HepG2 (cell line): Measurements from ENCODE around the gene NUP214. TPM values are rescaled to one million over a fixed set of nuclear protein-coding genes. Genes with fewer than 3 reads are reported as not detected.

ENCODE experiments used
- ATAC-seq: fragments of 200-7000 bp; cut with Tn5 transposase; 3 replicates; pipeline ENCODE4 v1.9.1; 2020; ENCODE audit warnings: mild to moderate bottlenecking, moderate library complexity
- BruUV-seq: library from RNA; stranded (reverse); fragments of 400-500 nt; replicated peaks from 2 replicates; lab custom pipeline; 2021; lab: Mats Ljungman, UMichigan
- CTCF ChIA-PET: fragments of 300-600 bp; formaldehyde crosslinking; extraction: SDS; loops from one replicate; lab custom pipeline; 2021; ENCODE audit warnings: low total read pairs, inconsistent platforms, low intra/inter-chr PET ratio; lab: Yijun Ruan, JAX
- POLR2A ChIA-PET: fragments of 350-600 bp; sonication (Branson Sonifier 250); formaldehyde crosslinking; loops from one replicate; lab custom pipeline; 2020; ENCODE audit warnings: antibody characterized with exemption, inconsistent platforms; lab: Yijun Ruan, JAX
- DNase-seq: peaks from one replicate; pipeline ENCODE4 v3.0.0-alpha.2; 2015; ENCODE audit warnings: low spot score
- FAIRE-seq: peaks from 3 replicates; lab custom pipeline; 2011; peaks lifted over from hg19 to GRCh38; lab: Jason Lieb, UNC
- H2AFZ ChIP-seq: one replicate; pipeline ENCODE4 v1.6.1; 2011; ENCODE audit warnings: low read length, inconsistent platforms
- H3K27ac ChIP-seq: fragments of 300-600 bp; 3 replicates; pipeline ENCODE4 v1.8.0; 2011; ENCODE audit warnings: mixed run types, mild to moderate bottlenecking, mixed read lengths, low read length, inconsistent platforms; ENCODE audit not compliant: insufficient read depth; ENCODE audit errors: extremely low read length
- H3K27me3 ChIP-seq, 2 experiments: fragments of 200-600 bp in 1 of 2; 2 replicates in 1 of 2; 3 replicates in 1 of 2; pipeline versions ENCODE4 v1.6.0 to v1.8.0; 2011; ENCODE audit warnings: low read length in 2 of 2, mild to moderate bottlenecking in 2 of 2, moderate library complexity in 2 of 2, inconsistent platforms in 1 of 2; ENCODE audit not compliant: insufficient read depth in 2 of 2, control insufficient read depth in 1 of 2
- H3K36me3 ChIP-seq, 2 experiments: fragments of 200-600 bp in 1 of 2; replicated peaks in 1 of 2; 2 replicates in 1 of 2; 3 replicates in 1 of 2; pipeline versions ENCODE4 v1.5.1 to v1.8.0; 2011; ENCODE audit warnings: low read length in 2 of 2, inconsistent platforms in 1 of 2; ENCODE audit not compliant: insufficient read depth in 2 of 2, control insufficient read depth in 1 of 2
- H3K4me1 ChIP-seq: 2 replicates; pipeline ENCODE4 v1.5.1; 2012; ENCODE audit warnings: low read length, inconsistent platforms; ENCODE audit not compliant: insufficient read depth
- H3K4me2 ChIP-seq: 2 replicates; pipeline ENCODE4 v1.6.0; 2011; ENCODE audit warnings: low read depth, low read length, inconsistent platforms
- H3K4me3 ChIP-seq, 3 experiments: fragments of 200-600 bp in 1 of 3; sonication (generic), shearing (Covaris generic) in 1 of 3; replicated peaks in 1 of 3; 2 replicates each; pipeline ENCODE4 v1.5.1; 2011 to 2016; ENCODE audit warnings: low read length in 3 of 3, inconsistent platforms in 2 of 3, low read depth in 2 of 3, mild to moderate bottlenecking in 2 of 3, control low read depth in 1 of 3, mixed read lengths in 1 of 3; ENCODE audit not compliant: insufficient read depth in 1 of 3
- H3K79me2 ChIP-seq: one replicate; pipeline ENCODE4 v1.6.1; 2011; ENCODE audit warnings: low read length, inconsistent platforms; ENCODE audit not compliant: insufficient read depth
- H3K9ac ChIP-seq: 2 replicates; pipeline ENCODE4 v1.6.0; 2011; ENCODE audit warnings: mild to moderate bottlenecking, low read depth, low read length, inconsistent platforms; ENCODE audit not compliant: insufficient read depth
- H3K9me3 ChIP-seq: 2 replicates; pipeline ENCODE4 v1.5.1; 2012; ENCODE audit warnings: mild to moderate bottlenecking, low read length
- H4K20me1 ChIP-seq: 2 replicates; pipeline ENCODE4 v1.6.0; 2011; ENCODE audit warnings: inconsistent platforms, mild to moderate bottlenecking, low read length, moderate library complexity; ENCODE audit not compliant: insufficient read depth
- FOXM1 ChIP-seq: sonication (generic); formaldehyde crosslinking; IDR thresholded peaks from 2 replicates; pipeline ENCODE4 v1.5.0; 2020; ENCODE audit warnings: missing genetic modification reagents
- GABPB1 ChIP-seq: IDR thresholded peaks from 2 replicates; pipeline ENCODE4 v1.6.1; 2016; ENCODE audit warnings: mild to moderate bottlenecking, missing genetic modification reagents, moderate library complexity, missing compliant biosample characterization
- MAFK ChIP-seq, 2 experiments: IDR thresholded peaks in 1 of 2; conservative IDR thresholded peaks in 1 of 2; 2 replicates each; pipeline ENCODE4 v1.6.1; 2011; ENCODE audit warnings: improper control_type of control experiment in 2 of 2, low read length in 2 of 2
- MNT ChIP-seq: fragments of 450-650 bp; IDR thresholded peaks from 2 replicates; pipeline ENCODE4 v1.6.1; 2016
- NKX3-1 ChIP-seq: sonication (generic); formaldehyde crosslinking; IDR thresholded peaks from 2 replicates; pipeline ENCODE4 v1.5.0; 2020; ENCODE audit warnings: missing genetic modification reagents
- REST ChIP-seq, 2 experiments: IDR thresholded peaks; 2 replicates each; pipeline ENCODE4 v1.6.1; 2011 to 2012; ENCODE audit warnings: low read length in 2 of 2, borderline replicate concordance in 1 of 2, low read depth in 1 of 2, mild to moderate bottlenecking in 1 of 2, moderate library complexity in 1 of 2
- TAF1 ChIP-seq: sonication (generic); formaldehyde crosslinking; IDR thresholded peaks from 2 replicates; pipeline ENCODE4 v1.4.0; 2020; ENCODE audit warnings: missing genetic modification reagents
- ZNF329 ChIP-seq: sonication (generic); formaldehyde crosslinking; IDR thresholded peaks from 2 replicates; pipeline ENCODE4 v1.9.0; 2021; ENCODE audit warnings: low read depth, mild to moderate bottlenecking, missing genetic modification reagents
- ZNF549 ChIP-seq: sonication (generic); formaldehyde crosslinking; IDR thresholded peaks from 2 replicates; pipeline ENCODE4 v1.5.0; 2020; ENCODE audit warnings: missing genetic modification reagents
- ZNF792 ChIP-seq: IDR thresholded peaks from 2 replicates; pipeline ENCODE4 v1.6.1; 2016
- WGBS: methylation state at CpG from one replicate; pipeline ENCODE4 v1.1.6; 2017; ENCODE audit warnings: low lambda C conversion rate; 5-methylcytosine and 5-hydroxymethylcytosine counted together
- in situ Hi-C: cut with HindIII; loops from 2 replicates; pipeline ENCODE4 v1.10.0; 2017; ENCODE audit warnings: low pct_unique_long_range_greater_than_20kb; ENCODE audit not compliant: extremely low pct_ligation_motif_present
- intact Hi-C: fragments of 100-400 bp; cut with micrococcal nuclease; formaldehyde crosslinking; loops from one replicate; pipeline ENCODE4 v1.10.0; 2022; ENCODE audit not compliant: unreplicated experiment
- polyA plus RNA-seq, 8 experiments: library from polyadenylated mRNA; depleted of rRNA in 3 of 8; stranded (reverse) in 7 of 8; unstranded in 1 of 8; fragments of >200 nt; fragmentation: Illumina TruSeq in 4 of 8; extraction: Trizol in 4 of 8; gene quantifications; 2 replicates each; pipeline versions ENCODE4 v1.2.1 to v1.2.3, GENCODE V29; 2011 to 2016; ENCODE audit warnings: low read depth in 4 of 8, missing spikeins in 1 of 8, mixed read lengths in 1 of 8; ENCODE audit not compliant: insufficient read depth in 1 of 8
- total RNA-seq, 5 experiments: library from RNA; depleted of rRNA; stranded (reverse); fragments of >200 nt; fragmentation: Illumina TruSeq; extraction: Trizol; gene quantifications; 2 replicates each; pipeline ENCODE4 v1.2.3, GENCODE V29; 2016; ENCODE audit warnings: low read depth in 1 of 5

The NUP214 gene
- total and polyA plus RNA-seq, 2 of the 13 experiments (the other 11 are each of a cell fraction or from before 2014, with no cell fraction given), result 8.4 to 16.0 TPM

GRCh38 chr9:131282175-131282574, 156.8 kb downstream of the NUP214 start (continued):
- peak; percentile 97 for TF ChIP-seq MNT
- TF ChIP-seq FOXM1 (CRISPR knock-in tag), result no peak
- no peak for TF ChIP-seq ZNF329
- TF ChIP-seq TAF1 (CRISPR knock-in tag), result no peak

GRCh38 chr9:131282688-131283422, 157.5 kb downstream of the NUP214 start:
- FAIRE-seq (no peak), ATAC-seq (peak; percentile 28), DNase-seq (no peak)
- BruUV-seq, result no TSS peak
- no peak for TF ChIP-seq ZNF792 (CRISPR knock-in tag)
- TF ChIP-seq NKX3-1 (CRISPR knock-in tag), result no peak
- peak in 1 of 2 experiments; percentile 80; a peak in 3 of 4 replicates for TF ChIP-seq REST (IDR thresholded peaks at IDR 0.05; ENCODE audit: borderline replicate concordance in 1 of 2, low read depth in 1 of 2, low read length in 2 of 2)
- 0 out of 2 replicates have a peak, but pooled peaks have one; percentile 13 for TF ChIP-seq GABPB1
- TF ChIP-seq MAFK (conservative IDR thresholded peaks at IDR 0.05 in 1 of 2, IDR thresholded peaks at IDR 0.05 in 1 of 2; ENCODE audit: low read length in 2 of 2), result no peak
- TF ChIP-seq ZNF549 (CRISPR knock-in tag), result no peak
- Histone ChIP-seq H2AFZ (no peak overlapping the region), H3K36me3 (no peaks in the 10 kb centered on the region), H3K27me3 (peaks cover 6 to 69% of the 10 kb centered on the region in 2 experiments; a peak in 4 of 5 replicates), H3K4me2 (0 out of 2 replicates have a peak overlapping the region, but pooled peaks have one; percentile 3), H3K4me1 (peaks cover 18% of the 10 kb centered on the region), H3K9me3 (no peaks in the 10 kb centered on the region), H3K4me3 (no peak overlapping the region), H3K9ac (no peak overlapping the region), H4K20me1 (peaks cover 3% of the 10 kb centered on the region; the same call in 1 of the 2 replicates), H3K79me2 (no peaks in the 10 kb centered on the region), H3K27ac (no peak overlapping the region)
- CTCF ChIA-PET, result no interaction called here
- intact Hi-C loops, result no loop called here
- WGBS, result 19% methylated on average over 11 of the region's 61 CpGs
- in situ Hi-C loops, result no loop called here
- POLR2A ChIA-PET, result no interaction called here
